Fibroblast of peridontal ligament (primary cell): ENCODE measurements around the gene PLA2R1.
"Not testable (repeated sequence)": the region's sequence is repeated elsewhere in the genome, so short reads cannot be mapped to it uniquely, and the experiment has no call there.

Experiments used
- DNase-seq: peaks from one replicate; pipeline ENCODE4 v3.0.0-alpha.2; 2010; ENCODE audit errors: extremely low read depth

PLA2R1 gene

GRCh38 chr2:159982842-159983785, 79.3 kb downstream of the PLA2R1 start:
- peak; percentile 60 for DNase-seq

GRCh38 chr2:159982270-159982669, 80.1 kb downstream of the PLA2R1 start:
- DNase-seq = peak; percentile 17

DNA sequence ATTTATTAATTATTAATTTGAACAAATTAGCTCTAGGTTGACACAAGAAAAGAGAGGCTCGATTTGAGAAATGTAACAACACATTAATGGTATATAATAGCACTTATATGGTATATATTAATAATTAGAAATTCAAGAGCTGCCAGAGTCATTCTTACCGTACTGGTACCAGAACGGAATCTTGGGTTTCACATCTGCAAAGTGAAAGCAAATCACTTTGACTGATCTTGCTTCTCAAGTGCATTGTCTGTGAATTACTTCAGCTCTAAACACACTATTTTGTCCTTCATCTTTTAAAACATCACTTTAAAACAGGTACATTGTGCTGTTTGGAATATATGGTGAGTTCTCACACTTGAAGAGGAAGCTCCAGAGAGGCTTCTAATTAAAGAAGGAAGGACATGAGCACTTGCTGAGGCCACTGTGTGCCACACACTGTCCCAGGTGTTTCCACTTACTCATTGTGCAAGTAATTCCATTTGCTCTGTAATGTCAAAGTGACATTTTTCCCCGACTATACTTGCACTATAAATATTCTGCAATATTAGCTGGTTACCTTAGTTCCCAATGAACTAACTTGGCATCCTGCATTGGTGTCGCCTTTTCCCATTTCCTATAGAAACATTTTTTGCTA, 85.8 kb downstream of the PLA2R1 start:
- no peak for DNase-seq

GRCh38 chr2:159973325-159973724, 89.1 kb downstream of the PLA2R1 start:
- no peak for DNase-seq

DNA sequence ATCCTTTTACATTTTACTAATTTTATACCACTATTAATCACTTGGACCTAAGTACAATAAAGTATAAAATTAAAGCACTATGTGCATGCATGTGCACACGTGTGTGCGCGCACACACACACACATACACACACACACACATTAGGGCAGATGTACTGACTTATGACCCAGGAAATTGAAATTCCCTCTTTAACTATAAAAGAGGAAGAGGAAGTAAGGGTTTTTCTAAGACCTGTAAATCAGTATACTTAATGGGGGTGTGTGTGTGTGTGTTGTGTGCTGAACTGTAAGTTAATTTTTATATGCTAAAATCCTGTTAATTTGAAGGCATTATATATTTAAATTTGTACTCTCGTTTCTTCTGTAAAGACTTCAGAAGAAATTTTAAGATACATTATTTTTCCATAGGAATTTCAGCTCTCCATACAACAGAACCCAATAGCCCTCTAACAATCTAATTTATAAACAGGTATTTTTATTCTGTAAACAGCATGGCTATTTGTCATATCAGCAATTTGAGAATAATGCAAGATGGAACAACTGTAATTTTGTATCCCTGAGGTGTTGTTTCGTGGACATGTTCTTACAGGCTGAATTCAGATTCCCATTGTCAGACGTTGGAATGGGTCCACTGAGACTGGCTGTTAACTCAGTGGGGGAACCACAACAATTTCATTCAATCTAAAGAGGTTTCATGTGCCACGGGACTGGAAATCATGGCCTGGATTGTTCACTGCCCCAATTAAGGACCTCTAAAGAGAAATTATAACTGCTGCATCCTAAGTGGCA, 90.9 kb downstream of the PLA2R1 start:
- no peak for DNase-seq

DNA sequence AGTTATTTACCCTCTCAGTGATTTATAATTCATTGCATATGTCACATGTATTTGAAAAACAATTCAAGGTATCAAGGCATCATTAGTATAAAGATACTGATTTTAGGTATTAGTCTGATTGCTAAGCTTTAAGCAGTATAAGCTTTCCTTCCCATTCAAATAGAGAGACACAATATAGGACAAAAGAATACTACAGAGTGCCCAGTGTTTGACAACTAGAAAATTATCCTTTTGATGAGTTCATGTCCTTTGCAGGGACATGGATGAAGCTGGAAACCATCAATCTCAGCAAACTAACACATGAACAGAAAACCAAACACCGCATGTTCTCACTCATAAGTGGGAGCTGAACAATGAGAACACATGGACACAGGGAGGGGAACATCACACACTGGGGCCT, 91.9 kb downstream of the PLA2R1 start:
- not testable (repeated sequence) for DNase-seq

DNA sequence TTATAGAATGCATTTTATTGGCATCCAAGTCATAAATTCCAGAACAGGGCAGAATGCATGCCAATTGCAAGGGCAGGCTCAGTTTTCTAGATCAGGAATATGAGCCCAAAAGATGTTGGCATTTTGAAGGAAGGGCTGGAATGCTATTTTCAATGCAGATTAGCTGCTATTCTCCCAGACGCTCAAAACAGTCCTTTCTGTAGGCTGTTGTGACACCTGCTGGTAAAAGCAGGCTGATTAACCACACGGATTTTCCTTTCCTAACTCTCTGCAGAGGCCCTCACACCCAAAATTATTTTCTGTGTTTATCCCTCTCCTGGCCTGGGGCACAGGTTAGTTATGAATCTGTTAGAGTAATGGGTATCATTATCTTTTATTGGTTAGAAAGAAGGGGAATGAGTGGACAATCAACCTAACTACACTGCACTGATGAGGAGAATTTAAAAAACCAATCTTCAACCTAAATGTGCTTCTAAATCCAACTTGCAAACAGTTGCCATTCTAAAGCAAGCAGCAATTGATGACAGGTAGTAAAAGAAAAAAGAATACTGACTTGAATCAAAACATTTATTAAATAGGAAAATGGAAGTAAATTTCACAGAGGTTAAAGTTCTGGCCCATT, 94.0 kb downstream of the PLA2R1 start:
- DNase-seq = peak; percentile 63

DNA sequence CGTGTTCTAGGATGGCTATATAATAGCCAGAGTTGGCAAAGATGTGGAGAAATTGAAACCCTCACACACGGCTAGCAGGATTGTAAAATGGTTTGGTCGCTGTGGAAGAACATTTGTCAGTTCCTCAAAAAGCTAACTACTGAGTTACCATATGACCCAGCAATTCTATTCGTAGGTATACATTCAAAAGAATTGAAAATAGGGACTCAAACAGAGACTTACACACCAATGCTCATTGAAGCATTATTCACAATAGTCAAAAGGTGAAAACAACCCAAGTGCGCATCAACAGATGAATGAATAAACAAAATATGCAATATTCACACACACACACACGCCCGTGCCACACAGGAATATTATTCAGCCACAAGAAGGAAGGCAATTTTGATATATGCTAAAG, 98.7 kb downstream of the PLA2R1 start:
- DNase-seq = no peak

- DNase-seq = not testable (repeated sequence)
Measured at GRCh38 chr2:159962513-159962912, 99.9 kb downstream of the PLA2R1 start.

DNA sequence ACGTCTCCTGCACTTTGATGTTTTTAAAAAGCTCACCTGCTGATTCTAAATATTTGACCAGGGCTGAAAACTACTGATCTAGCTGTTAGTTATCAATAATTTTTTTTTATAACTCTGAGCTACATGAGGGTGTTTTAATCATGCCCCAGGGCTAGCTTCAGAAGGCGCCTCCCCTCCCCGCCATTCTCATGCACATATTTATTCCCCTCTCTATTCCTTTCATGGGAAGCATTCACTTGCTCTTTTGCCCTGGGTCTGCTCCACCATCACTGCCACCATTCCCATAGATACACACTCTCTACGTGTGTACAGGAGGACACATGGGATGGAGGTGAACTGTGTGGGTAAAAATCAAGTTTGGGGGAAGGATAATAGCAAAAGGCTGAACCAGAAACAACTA, 101.0 kb downstream of the PLA2R1 start:
- no peak for DNase-seq

GRCh38 chr2:159961037-159961436, 101.4 kb downstream of the PLA2R1 start:
- DNase-seq = no peak

DNA sequence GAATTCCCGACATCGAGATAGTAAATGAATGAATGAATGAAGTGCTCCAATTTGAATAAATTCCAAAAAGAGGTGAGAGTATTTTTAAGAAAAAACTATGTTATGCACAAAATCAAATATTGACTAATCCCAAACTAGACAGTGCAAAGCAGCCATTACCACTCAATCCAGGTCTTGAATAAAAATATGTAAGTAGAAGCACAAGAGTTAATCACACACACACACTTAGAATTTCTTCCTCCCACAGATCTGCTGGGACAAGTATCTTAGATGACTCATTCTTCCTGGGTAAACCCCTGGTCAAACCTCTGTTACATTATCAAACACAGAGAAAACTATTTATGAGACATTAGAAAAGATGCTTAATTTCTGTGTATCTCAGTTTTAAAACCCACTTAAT, 102.0 kb downstream of the PLA2R1 start:
- DNase-seq = peak; percentile 73

DNA sequence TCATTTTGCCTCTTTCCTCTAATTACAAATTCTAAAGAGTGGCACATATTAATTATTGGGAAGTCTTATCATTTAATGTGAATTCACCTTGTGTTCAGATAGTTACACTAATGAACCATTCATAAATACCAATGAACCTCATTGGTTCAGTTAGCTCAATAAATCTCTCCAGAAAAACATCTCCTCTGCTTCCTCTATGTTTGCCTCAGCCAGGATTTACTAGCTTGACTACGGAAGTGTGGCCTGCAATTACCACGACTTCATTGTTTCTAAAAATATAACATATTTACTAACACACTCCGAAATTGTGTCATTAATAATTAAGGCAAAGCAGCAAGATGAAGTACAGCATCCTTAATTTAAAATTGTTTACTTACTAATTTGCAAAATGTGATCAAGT, 103.3 kb downstream of the PLA2R1 start:
- DNase-seq = no peak

GRCh38 chr2:159953136-159953823, 109.1 kb downstream of the PLA2R1 start:
- peak; percentile 8 for DNase-seq

- peak; percentile 72 for DNase-seq
Measured at GRCh38 chr2:159946326-159946999, 116.0 kb downstream of the PLA2R1 start.

GRCh38 chr2:159944874-159945273, 117.5 kb downstream of the PLA2R1 start:
- no peak for DNase-seq

- DNase-seq = peak; percentile 28
Measured at GRCh38 chr2:159942146-159942545, 120.3 kb downstream of the PLA2R1 start.

DNA sequence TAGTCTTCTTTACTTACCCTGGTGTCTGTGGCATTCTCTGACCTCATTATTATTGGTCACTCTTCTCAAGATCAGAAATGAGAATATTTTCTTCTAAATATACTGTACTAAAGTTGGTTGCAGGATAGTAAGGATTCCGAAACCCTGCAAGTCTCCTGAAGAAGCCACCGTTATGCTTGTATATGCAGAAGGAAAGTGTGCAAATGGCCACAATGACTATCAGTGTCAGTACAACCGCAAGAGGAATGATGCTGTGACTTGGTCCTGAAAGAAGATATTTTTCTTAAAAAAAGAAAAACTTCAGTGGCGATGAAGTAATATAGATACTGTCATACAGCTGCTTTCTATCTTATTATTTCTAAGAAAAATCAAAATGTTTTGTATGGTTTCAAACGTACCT, 120.7 kb downstream of the PLA2R1 start:
- no peak for DNase-seq

- DNase-seq = peak; percentile 38
Measured at GRCh38 chr2:159939946-159940345, 122.5 kb downstream of the PLA2R1 start.

DNA sequence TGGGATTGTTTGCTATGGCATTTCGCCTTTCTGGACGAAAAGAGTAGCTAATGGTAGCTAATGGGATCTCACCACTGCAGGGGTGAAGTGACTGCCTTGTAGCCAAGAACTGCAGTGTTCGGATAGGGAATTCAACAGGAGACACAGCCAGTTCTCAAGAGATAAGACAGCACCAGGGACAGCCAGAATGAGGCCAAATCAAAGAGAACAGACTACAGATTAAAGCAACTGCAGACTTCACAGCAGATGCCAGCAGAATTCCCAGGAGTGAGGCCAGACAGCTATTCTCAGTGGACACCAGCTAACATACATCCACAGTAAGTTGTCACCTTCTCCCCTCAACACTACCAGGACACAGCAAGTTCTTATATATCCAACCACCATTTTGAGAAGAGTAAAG, 124.0 kb downstream of the PLA2R1 start:
- no peak for DNase-seq

GRCh38 chr2:159936471-159936870, 125.9 kb downstream of the PLA2R1 start:
- DNase-seq = no peak
